ENCODE data around the gene TGFBR2. TPM values are rescaled to one million over a fixed set of nuclear protein-coding genes. Genes with fewer than 3 reads are reported as not detected.

TGFBR2 gene
- total RNA-seq, 1 donor from 2014 or later, result 5.8 TPM

GRCh38 chr3:30720586-30721313 lies 114.3 kb downstream of the TGFBR2 start:
- DNase-seq, result no peak

- no peak for DNase-seq
Observed at GRCh38 chr3:30721314-30721634, 114.9 kb downstream of the TGFBR2 start.

GRCh38 chr3:30723211-30723610 lies 116.8 kb downstream of the TGFBR2 start:
- DNase-seq, result no peak

- DNase-seq, result no peak
Observed at GRCh38 chr3:30724863-30725262, 118.5 kb downstream of the TGFBR2 start.

- DNase-seq, result no peak
Observed at GRCh38 chr3:30728143-30728542, 121.7 kb downstream of the TGFBR2 start.

GRCh38 chr3:30729512-30729911 lies 123.1 kb downstream of the TGFBR2 start:
- DNase-seq, result no peak

- DNase-seq, result no peak
Observed at GRCh38 chr3:30729936-30730335, 123.5 kb downstream of the TGFBR2 start.

GRCh38 chr3:30730967-30731366 lies 124.6 kb downstream of the TGFBR2 start:
- no peak for DNase-seq

- DNase-seq, result no peak
Observed at GRCh38 chr3:30733209-30733608, 126.8 kb downstream of the TGFBR2 start.

- DNase-seq, result no peak
Observed at GRCh38 chr3:30733696-30734095, 127.3 kb downstream of the TGFBR2 start.

- DNase-seq, result no peak
Observed at GRCh38 chr3:30737743-30738499, 131.5 kb downstream of the TGFBR2 start.

- no peak for DNase-seq
Observed at GRCh38 chr3:30738605-30739004, 132.2 kb downstream of the TGFBR2 start.

- DNase-seq, result no peak
Observed at GRCh38 chr3:30741889-30742288, 135.5 kb downstream of the TGFBR2 start.

- DNase-seq, result no peak
Observed at GRCh38 chr3:30742796-30743619, 136.6 kb downstream of the TGFBR2 start.

Measured in occipital lobe (tissue), 2 donors.